Raji (cell line): Measurements from ENCODE around the gene SHC2.

Source experiments
- POLR2A ChIP-seq: IDR thresholded peaks from 2 replicates; pipeline ENCODE4 v1.6.1; 2011; ENCODE audit warnings: low read depth, low read length, control low read depth; ENCODE audit not compliant: insufficient read depth

Gene SHC2

GRCh38 chr19:460877-461720 lies at the start of gene SHC2:
Gene SHC2 (minus strand): TSS chr19:461033. CDS start chr19:460996, 37 bp downstream.
- TF ChIP-seq POLR2A = no peak

GRCh38 chr19:508204-509150 lies 47.6 kb upstream of the SHC2 start:
- TF ChIP-seq POLR2A = no peak

GRCh38 chr19:507286-508203 lies 46.7 kb upstream of the SHC2 start, which contains the start of gene TPGS1:
Gene TPGS1 (plus strand): TSS chr19:507497. CDS start chr19:507507, 10 bp downstream.
- peak; percentile 42; the same call in 1 of the 2 replicates for TF ChIP-seq POLR2A

GRCh38 chr19:506404-507285 lies 45.8 kb upstream of the SHC2 start:
- TF ChIP-seq POLR2A = peak; percentile 62

GRCh38 chr19:504616-505015 lies 43.8 kb upstream of the SHC2 start:
- no peak for TF ChIP-seq POLR2A

- no peak for TF ChIP-seq POLR2A
Measured at GRCh38 chr19:501646-502045, 40.8 kb upstream of the SHC2 start.

GRCh38 chr19:498977-499623 lies 38.3 kb upstream of the SHC2 start:
- no peak for TF ChIP-seq POLR2A

- TF ChIP-seq POLR2A = no peak
Measured at GRCh38 chr19:498511-498891, 37.7 kb upstream of the SHC2 start.

GRCh38 chr19:497869-498510 lies 37.2 kb upstream of the SHC2 start:
- TF ChIP-seq POLR2A = no peak

GRCh38 chr19:497491-497868 lies 36.6 kb upstream of the SHC2 start:
- TF ChIP-seq POLR2A = no peak

- TF ChIP-seq POLR2A = no peak
Measured at GRCh38 chr19:496986-497385, 36.2 kb upstream of the SHC2 start.

GRCh38 chr19:496112-496665 lies 35.4 kb upstream of the SHC2 start, which contains the start of gene MADCAM1:
Gene MADCAM1 (plus strand): TSS chr19:496486. CDS start chr19:496500, 14 bp downstream.
- TF ChIP-seq POLR2A = no peak
